GM12878 (cell line): ENCODE data around the gene MDGA2.

Experiments
- CBX3 ChIP-seq: fragments of 200-600 bp; sonication (generic); IDR thresholded peaks from 2 replicates; pipeline ENCODE4 v1.6.1; 2016; ENCODE audit warnings: low read depth, borderline replicate concordance
- EP300 ChIP-seq, 2 experiments: fragments of 150-350 bp in 1 of 2; IDR thresholded peaks; 2 replicates each; pipeline ENCODE4 v1.6.1; 2011 to 2012; ENCODE audit warnings: low read depth in 2 of 2, low read length in 2 of 2, borderline replicate concordance in 1 of 2, improper control_type of control experiment in 1 of 2, inconsistent platforms in 1 of 2; ENCODE audit not compliant: control insufficient read depth in 1 of 2
- GABPA ChIP-seq: IDR thresholded peaks from 2 replicates; pipeline ENCODE4 v1.6.1; 2014; ENCODE audit warnings: antibody characterized with exemption, low read depth, mild to moderate bottlenecking, inconsistent platforms
- NRF1 ChIP-seq: conservative IDR thresholded peaks from 2 replicates; pipeline ENCODE4 v1.6.1; 2011; ENCODE audit warnings: mild to moderate bottlenecking, low read depth, low read length, improper control_type of control experiment
- SP1 ChIP-seq: IDR thresholded peaks from one replicate; pipeline ENCODE4 v1.6.1; 2011; ENCODE audit warnings: low read depth, low read length
- TF ChIP-seq, protein P1 (sequence below), 3 experiments: IDR thresholded peaks in 2 of 3; conservative IDR thresholded peaks in 1 of 3; 2 replicates each; pipeline ENCODE4 v1.5.1; 2011; ENCODE audit warnings: low read depth in 3 of 3, low read length in 3 of 3, mild to moderate bottlenecking in 3 of 3, control low read depth in 2 of 3, moderate library complexity in 2 of 3, inconsistent platforms in 1 of 3, mixed read lengths in 1 of 3; ENCODE audit not compliant: control insufficient read depth in 2 of 3, insufficient read depth in 1 of 3; ENCODE audit errors: extremely low read depth in 1 of 3

DNA sequence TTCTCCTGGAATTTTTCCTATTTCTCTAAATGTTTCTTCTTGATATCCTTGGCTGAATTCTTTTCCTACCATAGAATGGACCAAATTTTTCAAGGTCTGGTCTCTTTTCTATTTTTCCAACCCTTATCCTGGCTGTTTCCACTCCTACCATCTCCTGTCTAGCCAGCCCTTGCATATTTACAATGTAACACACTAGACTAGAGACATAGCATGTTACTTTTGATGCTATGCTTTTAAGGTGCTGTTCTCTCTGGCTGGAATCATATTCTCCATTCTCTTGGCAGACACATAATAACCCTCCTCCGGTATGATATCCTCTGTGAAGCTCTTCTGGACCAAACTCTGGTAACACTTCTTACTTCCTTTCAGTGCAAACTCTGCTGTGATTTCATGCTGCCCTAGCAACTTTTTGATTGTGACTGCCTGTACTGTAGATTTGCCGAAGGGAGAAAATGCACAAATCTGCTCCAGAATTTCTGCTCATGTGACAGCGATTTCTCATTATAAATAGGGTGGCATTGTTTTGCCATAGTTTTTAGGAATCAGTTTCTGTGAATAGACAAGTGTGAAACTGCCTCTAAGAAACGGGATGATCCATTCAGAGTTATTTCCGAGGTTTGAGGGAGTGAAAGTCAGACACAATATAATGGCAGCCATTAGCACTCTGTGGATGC lies 284.4 kb downstream of the MDGA2 start:
- no peak for TF ChIP-seq CBX3
- no peak for TF ChIP-seq SP1
- no peak for TF ChIP-seq NRF1
- TF ChIP-seq GABPA: no peak
- TF ChIP-seq, protein P1, sequence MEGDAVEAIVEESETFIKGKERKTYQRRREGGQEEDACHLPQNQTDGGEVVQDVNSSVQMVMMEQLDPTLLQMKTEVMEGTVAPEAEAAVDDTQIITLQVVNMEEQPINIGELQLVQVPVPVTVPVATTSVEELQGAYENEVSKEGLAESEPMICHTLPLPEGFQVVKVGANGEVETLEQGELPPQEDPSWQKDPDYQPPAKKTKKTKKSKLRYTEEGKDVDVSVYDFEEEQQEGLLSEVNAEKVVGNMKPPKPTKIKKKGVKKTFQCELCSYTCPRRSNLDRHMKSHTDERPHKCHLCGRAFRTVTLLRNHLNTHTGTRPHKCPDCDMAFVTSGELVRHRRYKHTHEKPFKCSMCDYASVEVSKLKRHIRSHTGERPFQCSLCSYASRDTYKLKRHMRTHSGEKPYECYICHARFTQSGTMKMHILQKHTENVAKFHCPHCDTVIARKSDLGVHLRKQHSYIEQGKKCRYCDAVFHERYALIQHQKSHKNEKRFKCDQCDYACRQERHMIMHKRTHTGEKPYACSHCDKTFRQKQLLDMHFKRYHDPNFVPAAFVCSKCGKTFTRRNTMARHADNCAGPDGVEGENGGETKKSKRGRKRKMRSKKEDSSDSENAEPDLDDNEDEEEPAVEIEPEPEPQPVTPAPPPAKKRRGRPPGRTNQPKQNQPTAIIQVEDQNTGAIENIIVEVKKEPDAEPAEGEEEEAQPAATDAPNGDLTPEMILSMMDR (IDR thresholded peaks at IDR 0.05 in 2 of 3, conservative IDR thresholded peaks at IDR 0.05 in 1 of 3; ENCODE audit: control insufficient read depth in 2 of 3, extremely low read depth in 1 of 3, insufficient read depth in 1 of 3, low read depth in 3 of 3, low read length in 3 of 3): no peak
- TF ChIP-seq EP300 (IDR thresholded peaks at IDR 0.05; ENCODE audit: borderline replicate concordance in 1 of 2, control insufficient read depth in 1 of 2, low read depth in 2 of 2, low read length in 2 of 2): no peak
